ENCODE measurements around the gene CHMP4A.

GRCh38 chr14:24226473-24226872 is 13.2 kb upstream of the CHMP4A start:
- TF ChIP-seq CTCF (IDR thresholded peaks at IDR 0.05) (no peak), POLR2A (IDR thresholded peaks at IDR 0.05; ENCODE audit: low read depth) (no peak)
